PFSK-1 (cell line): ENCODE measurements around the gene NLRP6.

Source experiments
- POLR2AphosphoS5 ChIP-seq: IDR thresholded peaks from 2 replicates; pipeline ENCODE4 v1.6.1; 2012; ENCODE audit warnings: low read depth, mild to moderate bottlenecking, control low read depth, low read length, moderate library complexity
- TF ChIP-seq, protein P1 (sequence below), 2 experiments: IDR thresholded peaks; 2 replicates each; pipeline versions ENCODE4 v1.6.1 to v1.8.0; 2011 to 2012; ENCODE audit warnings: low read depth in 2 of 2, low read length in 2 of 2, control low read depth in 1 of 2, inconsistent platforms in 1 of 2, mild to moderate bottlenecking in 1 of 2, moderate library complexity in 1 of 2; ENCODE audit not compliant: insufficient read depth in 1 of 2

- TF ChIP-seq, protein P1, sequence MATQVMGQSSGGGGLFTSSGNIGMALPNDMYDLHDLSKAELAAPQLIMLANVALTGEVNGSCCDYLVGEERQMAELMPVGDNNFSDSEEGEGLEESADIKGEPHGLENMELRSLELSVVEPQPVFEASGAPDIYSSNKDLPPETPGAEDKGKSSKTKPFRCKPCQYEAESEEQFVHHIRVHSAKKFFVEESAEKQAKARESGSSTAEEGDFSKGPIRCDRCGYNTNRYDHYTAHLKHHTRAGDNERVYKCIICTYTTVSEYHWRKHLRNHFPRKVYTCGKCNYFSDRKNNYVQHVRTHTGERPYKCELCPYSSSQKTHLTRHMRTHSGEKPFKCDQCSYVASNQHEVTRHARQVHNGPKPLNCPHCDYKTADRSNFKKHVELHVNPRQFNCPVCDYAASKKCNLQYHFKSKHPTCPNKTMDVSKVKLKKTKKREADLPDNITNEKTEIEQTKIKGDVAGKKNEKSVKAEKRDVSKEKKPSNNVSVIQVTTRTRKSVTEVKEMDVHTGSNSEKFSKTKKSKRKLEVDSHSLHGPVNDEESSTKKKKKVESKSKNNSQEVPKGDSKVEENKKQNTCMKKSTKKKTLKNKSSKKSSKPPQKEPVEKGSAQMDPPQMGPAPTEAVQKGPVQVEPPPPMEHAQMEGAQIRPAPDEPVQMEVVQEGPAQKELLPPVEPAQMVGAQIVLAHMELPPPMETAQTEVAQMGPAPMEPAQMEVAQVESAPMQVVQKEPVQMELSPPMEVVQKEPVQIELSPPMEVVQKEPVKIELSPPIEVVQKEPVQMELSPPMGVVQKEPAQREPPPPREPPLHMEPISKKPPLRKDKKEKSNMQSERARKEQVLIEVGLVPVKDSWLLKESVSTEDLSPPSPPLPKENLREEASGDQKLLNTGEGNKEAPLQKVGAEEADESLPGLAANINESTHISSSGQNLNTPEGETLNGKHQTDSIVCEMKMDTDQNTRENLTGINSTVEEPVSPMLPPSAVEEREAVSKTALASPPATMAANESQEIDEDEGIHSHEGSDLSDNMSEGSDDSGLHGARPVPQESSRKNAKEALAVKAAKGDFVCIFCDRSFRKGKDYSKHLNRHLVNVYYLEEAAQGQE (IDR thresholded peaks at IDR 0.05; ENCODE audit: insufficient read depth in 1 of 2, low read depth in 2 of 2, low read length in 2 of 2) = no peak
- no peak for TF ChIP-seq POLR2AphosphoS5
Measured at GRCh38 chr11:250740-251299, 27.4 kb upstream of the NLRP6 start.
